SK-N-MC (cell line): ENCODE measurements around the gene ELMOD2.

Source experiments
- EZH2 ChIP-seq: fragments of 200-600 bp; sonication (generic); IDR thresholded peaks from one replicate; pipeline ENCODE4 v1.6.1; 2017; ENCODE audit warnings: antibody characterized with exemption
- FOXP2 ChIP-seq: optimal IDR thresholded peaks from 2 replicates; pipeline ENCODE3; 2011; ENCODE audit warnings: mild to moderate bottlenecking, moderate library complexity; ENCODE audit not compliant: insufficient read depth; ENCODE audit errors: extremely low read length, control extremely low read depth
- POLR2AphosphoS5 ChIP-seq: IDR thresholded peaks from 2 replicates; pipeline ENCODE4 v1.6.1; 2012; ENCODE audit warnings: mild to moderate bottlenecking, low read depth, low read length, borderline replicate concordance

DNA sequence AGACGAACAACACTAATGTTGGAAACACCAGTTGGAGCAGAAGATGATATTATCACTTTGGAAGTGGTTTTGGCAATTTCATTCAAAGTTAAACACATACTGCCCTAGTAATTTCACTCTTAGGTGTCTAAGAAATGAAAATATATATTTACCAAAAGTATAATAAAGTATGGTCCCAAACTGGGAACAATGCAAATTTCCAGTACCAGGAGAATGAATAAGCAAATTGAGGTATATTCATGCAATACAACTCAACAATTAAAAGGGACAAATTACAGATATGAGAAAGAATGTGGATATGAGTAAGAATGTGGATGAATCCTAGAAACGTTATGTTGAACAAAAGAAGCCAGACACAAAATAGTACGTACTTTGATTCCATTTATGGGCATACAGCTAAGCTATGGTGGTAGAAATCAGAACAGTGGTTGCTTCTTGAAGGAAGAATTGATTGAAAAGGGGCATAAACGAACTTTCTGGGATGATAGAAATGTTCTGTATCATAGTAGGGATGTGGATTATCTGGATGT, 10.0 kb downstream of the ELMOD2 start:
- TF ChIP-seq EZH2 (no peak), POLR2AphosphoS5 (no peak), FOXP2 (no peak)
